ENCODE measurements around the gene RNF133. TPM values are rescaled to one million over a fixed set of nuclear protein-coding genes. Genes with fewer than 3 reads are reported as not detected.

RNF133 gene
- total RNA-seq, 1 experiment from 2014 or later, result 0.20 TPM

DNA sequence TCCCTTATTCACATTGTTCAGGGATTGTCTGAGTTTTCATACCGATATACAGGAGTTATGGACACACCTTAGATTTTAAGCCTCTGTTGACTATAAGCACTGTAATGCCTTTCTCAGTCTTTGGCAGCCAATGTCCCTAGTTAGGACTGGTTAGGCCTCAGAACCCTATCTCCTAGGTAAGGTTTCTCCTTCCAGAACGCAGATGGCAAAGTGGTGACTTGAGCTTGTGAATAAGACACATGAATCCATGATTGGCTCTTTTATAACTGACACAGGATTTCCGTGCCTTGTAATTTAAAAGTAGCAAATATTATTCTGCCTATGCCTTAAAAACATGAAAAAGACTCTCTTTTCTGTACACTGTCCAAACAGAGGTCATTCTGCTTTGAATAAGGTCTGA, 16.3 kb upstream of the RNF133 start:
- ChIA-PET RAD21 (ENCODE audit: low non-redundant PET in 1 of 2, low total read pairs in 2 of 2, uncharacterized antibody in 2 of 2, unreplicated experiment in 2 of 2) (no interaction called here), CTCF (no interaction called here), POLR2A (no interaction called here)
- H3K36me3 ChIP-seq (ENCODE audit: control insufficient read depth in 1 of 2, insufficient read depth in 2 of 2, low read length in 2 of 2), result no peaks in the 10 kb centered on the region
- no peaks in the 10 kb centered on the region for H3K79me2 ChIP-seq (ENCODE audit: insufficient read depth, low read length)
- H3K4me2 ChIP-seq (ENCODE audit: low read length), result no peak overlapping the region
- no TSS peak for BruUV-seq (replicated peaks)
- H3K9me2 ChIP-seq (ENCODE audit: insufficient read depth), result no peaks in the 10 kb centered on the region
- TF ChIP-seq, protein P1, sequence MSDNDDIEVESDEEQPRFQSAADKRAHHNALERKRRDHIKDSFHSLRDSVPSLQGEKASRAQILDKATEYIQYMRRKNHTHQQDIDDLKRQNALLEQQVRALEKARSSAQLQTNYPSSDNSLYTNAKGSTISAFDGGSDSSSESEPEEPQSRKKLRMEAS (IDR thresholded peaks at IDR 0.05), result no peak
- TF ChIP-seq FOSL1 (IDR thresholded peaks at IDR 0.05; ENCODE audit: low read depth), result no peak
- no peak for TF ChIP-seq EZH2 (IDR thresholded peaks at IDR 0.05)
- TF ChIP-seq, protein P2, sequence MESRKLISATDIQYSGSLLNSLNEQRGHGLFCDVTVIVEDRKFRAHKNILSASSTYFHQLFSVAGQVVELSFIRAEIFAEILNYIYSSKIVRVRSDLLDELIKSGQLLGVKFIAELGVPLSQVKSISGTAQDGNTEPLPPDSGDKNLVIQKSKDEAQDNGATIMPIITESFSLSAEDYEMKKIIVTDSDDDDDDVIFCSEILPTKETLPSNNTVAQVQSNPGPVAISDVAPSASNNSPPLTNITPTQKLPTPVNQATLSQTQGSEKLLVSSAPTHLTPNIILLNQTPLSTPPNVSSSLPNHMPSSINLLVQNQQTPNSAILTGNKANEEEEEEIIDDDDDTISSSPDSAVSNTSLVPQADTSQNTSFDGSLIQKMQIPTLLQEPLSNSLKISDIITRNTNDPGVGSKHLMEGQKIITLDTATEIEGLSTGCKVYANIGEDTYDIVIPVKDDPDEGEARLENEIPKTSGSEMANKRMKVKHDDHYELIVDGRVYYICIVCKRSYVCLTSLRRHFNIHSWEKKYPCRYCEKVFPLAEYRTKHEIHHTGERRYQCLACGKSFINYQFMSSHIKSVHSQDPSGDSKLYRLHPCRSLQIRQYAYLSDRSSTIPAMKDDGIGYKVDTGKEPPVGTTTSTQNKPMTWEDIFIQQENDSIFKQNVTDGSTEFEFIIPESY (IDR thresholded peaks at IDR 0.05; ENCODE audit: extremely low read depth, insufficient replicate concordance, low read length), result no peak
- TF ChIP-seq, protein P3, sequence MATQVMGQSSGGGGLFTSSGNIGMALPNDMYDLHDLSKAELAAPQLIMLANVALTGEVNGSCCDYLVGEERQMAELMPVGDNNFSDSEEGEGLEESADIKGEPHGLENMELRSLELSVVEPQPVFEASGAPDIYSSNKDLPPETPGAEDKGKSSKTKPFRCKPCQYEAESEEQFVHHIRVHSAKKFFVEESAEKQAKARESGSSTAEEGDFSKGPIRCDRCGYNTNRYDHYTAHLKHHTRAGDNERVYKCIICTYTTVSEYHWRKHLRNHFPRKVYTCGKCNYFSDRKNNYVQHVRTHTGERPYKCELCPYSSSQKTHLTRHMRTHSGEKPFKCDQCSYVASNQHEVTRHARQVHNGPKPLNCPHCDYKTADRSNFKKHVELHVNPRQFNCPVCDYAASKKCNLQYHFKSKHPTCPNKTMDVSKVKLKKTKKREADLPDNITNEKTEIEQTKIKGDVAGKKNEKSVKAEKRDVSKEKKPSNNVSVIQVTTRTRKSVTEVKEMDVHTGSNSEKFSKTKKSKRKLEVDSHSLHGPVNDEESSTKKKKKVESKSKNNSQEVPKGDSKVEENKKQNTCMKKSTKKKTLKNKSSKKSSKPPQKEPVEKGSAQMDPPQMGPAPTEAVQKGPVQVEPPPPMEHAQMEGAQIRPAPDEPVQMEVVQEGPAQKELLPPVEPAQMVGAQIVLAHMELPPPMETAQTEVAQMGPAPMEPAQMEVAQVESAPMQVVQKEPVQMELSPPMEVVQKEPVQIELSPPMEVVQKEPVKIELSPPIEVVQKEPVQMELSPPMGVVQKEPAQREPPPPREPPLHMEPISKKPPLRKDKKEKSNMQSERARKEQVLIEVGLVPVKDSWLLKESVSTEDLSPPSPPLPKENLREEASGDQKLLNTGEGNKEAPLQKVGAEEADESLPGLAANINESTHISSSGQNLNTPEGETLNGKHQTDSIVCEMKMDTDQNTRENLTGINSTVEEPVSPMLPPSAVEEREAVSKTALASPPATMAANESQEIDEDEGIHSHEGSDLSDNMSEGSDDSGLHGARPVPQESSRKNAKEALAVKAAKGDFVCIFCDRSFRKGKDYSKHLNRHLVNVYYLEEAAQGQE (IDR thresholded peaks at IDR 0.05; ENCODE audit: low read depth), result no peak
- TF ChIP-seq CEBPB (IDR thresholded peaks at IDR 0.05; ENCODE audit: low read depth), result no peak
- TF ChIP-seq ZFX (IDR thresholded peaks at IDR 0.05), result no peak
- TF ChIP-seq CBX3 (IDR thresholded peaks at IDR 0.05; ENCODE audit: low read depth), result no peak
- no peak for TF ChIP-seq SP1 (IDR thresholded peaks at IDR 0.05; ENCODE audit: low read depth)
- TF ChIP-seq, protein P4, sequence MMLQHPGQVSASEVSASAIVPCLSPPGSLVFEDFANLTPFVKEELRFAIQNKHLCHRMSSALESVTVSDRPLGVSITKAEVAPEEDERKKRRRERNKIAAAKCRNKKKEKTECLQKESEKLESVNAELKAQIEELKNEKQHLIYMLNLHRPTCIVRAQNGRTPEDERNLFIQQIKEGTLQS (IDR thresholded peaks at IDR 0.05), result no peak
- no peak for TF ChIP-seq EGR1 (IDR thresholded peaks at IDR 0.05; ENCODE audit: low read depth)
- no peak for TF ChIP-seq SIN3A (IDR thresholded peaks at IDR 0.05; ENCODE audit: low read depth)
- no peak for TF ChIP-seq YY1 (IDR thresholded peaks at IDR 0.05; ENCODE audit: extremely low read depth, insufficient replicate concordance, low read depth, low read length)
- TF ChIP-seq RAD21 (IDR thresholded peaks at IDR 0.05; ENCODE audit: low read depth), result no peak
- no peak for TF ChIP-seq POLR2AphosphoS5 (IDR thresholded peaks at IDR 0.05; ENCODE audit: low read depth, low read length)
- TF ChIP-seq, protein P5, sequence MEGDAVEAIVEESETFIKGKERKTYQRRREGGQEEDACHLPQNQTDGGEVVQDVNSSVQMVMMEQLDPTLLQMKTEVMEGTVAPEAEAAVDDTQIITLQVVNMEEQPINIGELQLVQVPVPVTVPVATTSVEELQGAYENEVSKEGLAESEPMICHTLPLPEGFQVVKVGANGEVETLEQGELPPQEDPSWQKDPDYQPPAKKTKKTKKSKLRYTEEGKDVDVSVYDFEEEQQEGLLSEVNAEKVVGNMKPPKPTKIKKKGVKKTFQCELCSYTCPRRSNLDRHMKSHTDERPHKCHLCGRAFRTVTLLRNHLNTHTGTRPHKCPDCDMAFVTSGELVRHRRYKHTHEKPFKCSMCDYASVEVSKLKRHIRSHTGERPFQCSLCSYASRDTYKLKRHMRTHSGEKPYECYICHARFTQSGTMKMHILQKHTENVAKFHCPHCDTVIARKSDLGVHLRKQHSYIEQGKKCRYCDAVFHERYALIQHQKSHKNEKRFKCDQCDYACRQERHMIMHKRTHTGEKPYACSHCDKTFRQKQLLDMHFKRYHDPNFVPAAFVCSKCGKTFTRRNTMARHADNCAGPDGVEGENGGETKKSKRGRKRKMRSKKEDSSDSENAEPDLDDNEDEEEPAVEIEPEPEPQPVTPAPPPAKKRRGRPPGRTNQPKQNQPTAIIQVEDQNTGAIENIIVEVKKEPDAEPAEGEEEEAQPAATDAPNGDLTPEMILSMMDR (IDR thresholded peaks at IDR 0.05 in 2 of 3, conservative IDR thresholded peaks at IDR 0.05 in 1 of 3; ENCODE audit: borderline replicate concordance in 1 of 3, insufficient read depth in 1 of 3, low read depth in 2 of 3, low read length in 2 of 3), result no peak
- no peak for TF ChIP-seq EZH2phosphoT487 (IDR thresholded peaks at IDR 0.05; ENCODE audit: borderline replicate concordance)
- no peak for TF ChIP-seq POLR2A (IDR thresholded peaks at IDR 0.05; ENCODE audit: borderline replicate concordance, extremely low read depth, insufficient read depth, insufficient read length)
- no peak overlapping the region for H3K4me3 ChIP-seq (replicated peaks in 1 of 2; ENCODE audit: low read depth in 1 of 2, low read length in 2 of 2)
- ATAC-seq (no peak), DNase-seq (ENCODE audit: low read depth, low spot score) (no peak)
- no peak overlapping the region for H3K9ac ChIP-seq (ENCODE audit: low read length)
- no peaks in the 10 kb centered on the region for H3K27me3 ChIP-seq (ENCODE audit: insufficient read depth, low read length)
- no peaks in the 10 kb centered on the region for H3K9me3 ChIP-seq (ENCODE audit: control insufficient read depth in 1 of 2, insufficient read depth in 1 of 2, low read depth in 1 of 2, low read length in 2 of 2)
- H3K27ac ChIP-seq (ENCODE audit: low read depth, low read length), result no peak overlapping the region
- H2AFZ ChIP-seq (ENCODE audit: low read depth, low read length, poor library complexity, severe bottlenecking), result no peak overlapping the region
- intact Hi-C loops (cut with micrococcal nuclease), result no loop called here
- H3K4me1 ChIP-seq (ENCODE audit: control insufficient read depth in 1 of 2, insufficient read depth in 2 of 2, low read length in 2 of 2), result no peaks in the 10 kb centered on the region
- no peaks in the 10 kb centered on the region; the same call in 1 of the 2 replicates for H4K20me1 ChIP-seq (ENCODE audit: insufficient read depth)

Data from HCT116 (cell line).